Keratinocyte (primary cell): ENCODE results near the gene GRAP. TPM values are rescaled to one million over a fixed set of nuclear protein-coding genes. Genes with fewer than 3 reads are reported as not detected.
A peak's percentile ranks its signal among the peaks of the same experiment; 100 is the strongest.

Source experiments
- DNase-seq: peaks from one replicate; pipeline ENCODE4 v3.0.0-alpha.2; 2011; ENCODE audit warnings: low read depth, missing footprints, low spot score
- FAIRE-seq: peaks from 2 replicates; lab custom pipeline; 2011; peaks lifted over from hg19 to GRCh38; lab: Jason Lieb, UNC
- H2AFZ ChIP-seq: 2 replicates; pipeline ENCODE4 v1.6.0; 2012; ENCODE audit warnings: low read length, control low read depth, inconsistent platforms; ENCODE audit not compliant: control insufficient read depth
- H3K27ac ChIP-seq: 2 replicates; pipeline ENCODE4 v1.5.1; 2011; ENCODE audit warnings: low read length; ENCODE audit not compliant: control insufficient read depth, insufficient read depth
- H3K27me3 ChIP-seq: 3 replicates; pipeline ENCODE4 v1.6.0; 2011; ENCODE audit warnings: low read length; ENCODE audit not compliant: control insufficient read depth, insufficient read depth; ENCODE audit errors: extremely low read depth
- H3K36me3 ChIP-seq, 2 experiments: 2 replicates in 1 of 2; 3 replicates in 1 of 2; pipeline ENCODE4 v1.5.1; 2011; ENCODE audit warnings: low read length in 2 of 2, mild to moderate bottlenecking in 1 of 2; ENCODE audit not compliant: control insufficient read depth in 2 of 2, insufficient read depth in 2 of 2; ENCODE audit errors: extremely low read depth in 1 of 2
- H3K4me1 ChIP-seq: 3 replicates; pipeline ENCODE4 v1.5.1; 2011; ENCODE audit warnings: low read length; ENCODE audit not compliant: control insufficient read depth, insufficient read depth; ENCODE audit errors: extremely low read depth
- H3K4me2 ChIP-seq: 3 replicates; pipeline ENCODE4 v1.6.0; 2011; ENCODE audit warnings: low read depth, low read length; ENCODE audit not compliant: control insufficient read depth, insufficient read depth; ENCODE audit errors: extremely low read depth
- H3K4me3 ChIP-seq, 3 experiments: fragments of 200-600 bp in 1 of 3; sonication (generic) in 1 of 3; 2 replicates in 2 of 3; 3 replicates in 1 of 3; pipeline ENCODE4 v1.5.1; 2011 to 2016; ENCODE audit warnings: low read length in 3 of 3, mild to moderate bottlenecking in 3 of 3, control low read depth in 2 of 3, inconsistent platforms in 1 of 3, low read depth in 1 of 3, mixed read lengths in 1 of 3, mixed run types in 1 of 3, moderate library complexity in 1 of 3; ENCODE audit not compliant: control insufficient read depth in 2 of 3, insufficient read depth in 2 of 3; ENCODE audit errors: extremely low read depth in 1 of 3
- H3K79me2 ChIP-seq: 2 replicates; pipeline ENCODE4 v1.6.0; 2012; ENCODE audit warnings: low read length; ENCODE audit not compliant: control insufficient read depth, insufficient read depth
- H3K9ac ChIP-seq: 3 replicates; pipeline ENCODE4 v1.6.0; 2011; ENCODE audit warnings: low read length; ENCODE audit not compliant: control insufficient read depth, insufficient read depth; ENCODE audit errors: extremely low read depth
- H3K9me1 ChIP-seq: 3 replicates; pipeline ENCODE4 v1.6.0; 2011; ENCODE audit warnings: low read length; ENCODE audit not compliant: control insufficient read depth, insufficient read depth; ENCODE audit errors: extremely low read depth
- H3K9me3 ChIP-seq: 2 replicates; pipeline ENCODE4 v1.5.1; 2012; ENCODE audit warnings: low read depth, low read length; ENCODE audit not compliant: control insufficient read depth
- H4K20me1 ChIP-seq: 3 replicates; pipeline ENCODE4 v1.6.0; 2011; ENCODE audit warnings: low read length; ENCODE audit not compliant: control insufficient read depth, insufficient read depth; ENCODE audit errors: extremely low read depth
- EZH2 ChIP-seq: IDR thresholded peaks from one replicate; pipeline ENCODE4 v1.6.1; 2012; ENCODE audit warnings: inconsistent platforms, mild to moderate bottlenecking, low read length, moderate library complexity
- dilution Hi-C: fragments of 300-500 bp; cut with MboI; formaldehyde crosslinking; loops from one replicate; pipeline ENCODE4 v1.7.0; 2020; ENCODE audit warnings: low sequenced_read_pairs; ENCODE audit not compliant: extremely low pct_ligation_motif_present
- polyA plus RNA-seq, 5 experiments: library from polyadenylated mRNA; depleted of rRNA in 3 of 5; stranded (reverse) in 3 of 5; stranded (forward) in 1 of 5; unstranded in 1 of 5; fragments of >200 nt; gene quantifications; 1 replicate in 1 of 5; 2 replicates in 3 of 5; 3 replicates in 1 of 5; pipeline versions ENCODE4 v1.2.1 to v1.2.3, GENCODE V29; 2011 to 2012; ENCODE audit warnings: missing spikeins in 2 of 5, low read depth in 1 of 5, low replicate concordance in 1 of 5
- TF ChIP-seq, protein P1 (sequence below), 3 experiments: IDR thresholded peaks in 1 of 3; conservative IDR thresholded peaks in 1 of 3; optimal IDR thresholded peaks in 1 of 3; 2 replicates in 2 of 3; 3 replicates in 1 of 3; pipeline versions ENCODE3 to v1.5.1; 2011; ENCODE audit warnings: low read length in 3 of 3, mild to moderate bottlenecking in 3 of 3, moderate library complexity in 2 of 3, control low read depth in 1 of 3, inconsistent platforms in 1 of 3; ENCODE audit not compliant: insufficient read depth in 2 of 3; ENCODE audit errors: extremely low read depth in 1 of 3

GRAP gene
- polyA plus RNA-seq, 1 donor (not counting 4 experiments of a cell fraction or from before 2014, with no cell fraction given): 0.03 TPM

DNA sequence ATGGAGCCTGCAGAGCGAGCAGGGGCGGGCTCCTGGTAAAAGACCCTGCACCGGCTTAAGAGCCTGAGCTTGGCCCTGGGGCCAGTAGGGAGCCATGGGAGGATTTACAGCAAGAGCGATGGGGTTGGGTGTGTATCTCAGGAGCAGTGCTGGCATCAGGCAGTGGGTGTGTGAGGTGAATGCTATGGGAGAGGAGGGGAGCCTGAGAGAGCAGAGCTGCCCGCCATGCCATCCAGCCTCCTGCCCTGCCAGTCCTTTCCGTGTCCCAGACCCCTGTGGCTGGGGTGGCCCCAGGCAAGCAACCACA, 65.5 kb downstream of the GRAP start:
- Histone ChIP-seq H3K4me1 (peaks cover 28% of the 10 kb centered on the region), H3K4me3 (no peak overlapping the region), H3K36me3 (peaks cover 54 to 79% of the 10 kb centered on the region in 2 experiments), H3K4me2 (no peak overlapping the region), H3K9me3 (no peaks in the 10 kb centered on the region), H3K9me1 (peaks cover 6% of the 10 kb centered on the region), H4K20me1 (peaks cover 20% of the 10 kb centered on the region), H3K27me3 (no peaks in the 10 kb centered on the region), H3K79me2 (peaks cover 20% of the 10 kb centered on the region), H3K9ac (no peak overlapping the region), H2AFZ (no peak overlapping the region), H3K27ac (peak overlapping the region; percentile 68)
- FAIRE-seq (no peak), DNase-seq (no peak)
- TF ChIP-seq, protein P1, sequence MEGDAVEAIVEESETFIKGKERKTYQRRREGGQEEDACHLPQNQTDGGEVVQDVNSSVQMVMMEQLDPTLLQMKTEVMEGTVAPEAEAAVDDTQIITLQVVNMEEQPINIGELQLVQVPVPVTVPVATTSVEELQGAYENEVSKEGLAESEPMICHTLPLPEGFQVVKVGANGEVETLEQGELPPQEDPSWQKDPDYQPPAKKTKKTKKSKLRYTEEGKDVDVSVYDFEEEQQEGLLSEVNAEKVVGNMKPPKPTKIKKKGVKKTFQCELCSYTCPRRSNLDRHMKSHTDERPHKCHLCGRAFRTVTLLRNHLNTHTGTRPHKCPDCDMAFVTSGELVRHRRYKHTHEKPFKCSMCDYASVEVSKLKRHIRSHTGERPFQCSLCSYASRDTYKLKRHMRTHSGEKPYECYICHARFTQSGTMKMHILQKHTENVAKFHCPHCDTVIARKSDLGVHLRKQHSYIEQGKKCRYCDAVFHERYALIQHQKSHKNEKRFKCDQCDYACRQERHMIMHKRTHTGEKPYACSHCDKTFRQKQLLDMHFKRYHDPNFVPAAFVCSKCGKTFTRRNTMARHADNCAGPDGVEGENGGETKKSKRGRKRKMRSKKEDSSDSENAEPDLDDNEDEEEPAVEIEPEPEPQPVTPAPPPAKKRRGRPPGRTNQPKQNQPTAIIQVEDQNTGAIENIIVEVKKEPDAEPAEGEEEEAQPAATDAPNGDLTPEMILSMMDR (optimal IDR thresholded peaks at IDR 0.05 in 1 of 3, IDR thresholded peaks at IDR 0.05 in 1 of 3, conservative IDR thresholded peaks at IDR 0.05 in 1 of 3; ENCODE audit: extremely low read depth in 1 of 3, insufficient read depth in 2 of 3, low read length in 3 of 3): no peak
- TF ChIP-seq EZH2: no peak
- dilution Hi-C loops: no loop called here

DNA sequence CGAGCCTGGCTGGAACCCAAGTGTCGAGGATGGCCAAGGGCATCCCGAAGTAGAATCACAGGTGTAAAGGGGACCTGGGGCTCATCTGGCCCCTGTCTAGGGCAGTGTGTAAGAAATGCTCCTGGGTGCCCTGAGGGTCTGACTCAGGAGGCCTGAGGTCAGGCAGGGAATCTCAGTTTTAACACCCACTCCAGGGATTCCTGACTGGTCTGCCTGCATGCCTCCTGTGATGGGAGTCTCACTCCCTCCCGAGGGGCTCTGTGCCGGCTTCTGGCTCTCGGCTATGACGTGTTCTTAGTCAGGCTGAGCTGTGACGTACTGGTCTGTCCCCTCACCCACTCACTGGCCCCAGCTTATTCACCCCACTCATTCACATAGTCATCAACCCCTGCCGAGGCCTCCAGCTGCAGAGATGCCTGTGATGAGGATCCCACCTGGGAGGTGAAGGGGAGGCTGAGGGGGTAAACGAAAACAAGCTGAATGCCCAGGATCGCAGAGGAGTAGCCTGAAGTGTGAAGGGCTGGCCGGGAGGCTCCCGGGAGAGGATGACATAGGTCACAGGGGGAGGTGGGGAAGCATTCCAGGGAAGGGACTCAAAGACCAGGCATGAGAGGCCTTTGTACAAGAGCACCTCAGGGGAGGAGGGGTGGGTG, 65.9 kb downstream of the GRAP start:
- Histone ChIP-seq H3K4me3 (no peak overlapping the region), H3K9me1 (peaks cover 6% of the 10 kb centered on the region), H3K9ac (no peak overlapping the region), H3K4me2 (no peak overlapping the region), H3K27ac (no peak overlapping the region), H3K79me2 (peaks cover 18% of the 10 kb centered on the region), H3K36me3 (peaks cover 51 to 77% of the 10 kb centered on the region in 2 experiments), H2AFZ (no peak overlapping the region), H3K4me1 (peaks cover 27% of the 10 kb centered on the region), H3K9me3 (no peaks in the 10 kb centered on the region), H3K27me3 (no peaks in the 10 kb centered on the region), H4K20me1 (peaks cover 20% of the 10 kb centered on the region)
- dilution Hi-C loops: no loop called here
- TF ChIP-seq, protein P1 (optimal IDR thresholded peaks at IDR 0.05 in 1 of 3, IDR thresholded peaks at IDR 0.05 in 1 of 3, conservative IDR thresholded peaks at IDR 0.05 in 1 of 3; ENCODE audit: extremely low read depth in 1 of 3, insufficient read depth in 2 of 3, low read length in 3 of 3): no peak
- TF ChIP-seq EZH2: no peak
- DNase-seq: no peak
- FAIRE-seq: no peak
